ENCODE data around the gene DPM2.

Gene DPM2

GRCh38 chr9:127945338-127945737, 7.7 kb upstream of the DPM2 start:
- Histone ChIP-seq H3K4me1 (ENCODE audit: control insufficient read depth in 2 of 2, insufficient read depth in 1 of 2, low read depth in 1 of 2, low read length in 2 of 2) (peaks cover 6 to 17% of the 10 kb centered on the region in 2 donors), H3K4me2 (ENCODE audit: insufficient read depth, low read length, poor library complexity, severe bottlenecking) (no peak overlapping the region), H3K79me1 (ENCODE audit: low read depth, low read length) (peaks cover 5% of the 10 kb centered on the region), H3K27me3 (ENCODE audit: control insufficient read depth in 3 of 3, insufficient read depth in 3 of 3, low read depth in 1 of 3, low read length in 3 of 3) (no peaks in the 10 kb centered on the region), H2AFZ (ENCODE audit: low read length) (no peak overlapping the region), H3K14ac (ENCODE audit: low read length) (no peak overlapping the region), H2BK15ac (ENCODE audit: low read length) (no peak overlapping the region), H2BK5ac (ENCODE audit: low read length) (no peak overlapping the region), H4K91ac (ENCODE audit: low read depth, low read length, poor library complexity) (no peak overlapping the region), H2BK120ac (ENCODE audit: low read depth, low read length) (no peak overlapping the region), H2BK12ac (ENCODE audit: low read length) (no peak overlapping the region), H3K36me3 (replicated peaks in 1 of 2; ENCODE audit: control insufficient read depth in 2 of 2, insufficient read depth in 2 of 2, low read length in 2 of 2) (peaks cover 28 to 64% of the 10 kb centered on the region in 2 donors), H3K9me3 (replicated peaks in 1 of 2; ENCODE audit: control insufficient read depth in 2 of 2, insufficient read depth in 1 of 2, low read depth in 1 of 2, low read length in 2 of 2) (no peaks in the 10 kb centered on the region), H3K23ac (ENCODE audit: low read depth, low read length, poor library complexity) (no peak overlapping the region), H3K27ac (replicated peaks; ENCODE audit: low read length) (no peak overlapping the region), H3K4me3 (ENCODE audit: low read length in 2 of 2) (no peak overlapping the region), H3K9ac (ENCODE audit: low read depth, low read length, poor library complexity) (no peak overlapping the region), H2AK5ac (ENCODE audit: low read depth, low read length) (no peak overlapping the region), H3K18ac (ENCODE audit: low read length) (no peak overlapping the region), H3K4ac (ENCODE audit: low read length) (no peak overlapping the region), H4K8ac (ENCODE audit: low read depth, low read length) (no peak overlapping the region)
- WGBS, 2 donors (ENCODE audit: extremely low coverage in 2 of 2, insufficient read length in 2 of 2, insufficient replicate concordance in 1 of 2) = no CpG with 5 or more reads among the region's 24 CpGs
- DNase-seq (ENCODE audit: low spot score) = no peak

GRCh38 chr9:127944586-127945218, 7.0 kb upstream of the DPM2 start:
- Histone ChIP-seq H3K27me3 (ENCODE audit: control insufficient read depth in 3 of 3, insufficient read depth in 3 of 3, low read depth in 1 of 3, low read length in 3 of 3) (no peaks in the 10 kb centered on the region), H2BK12ac (ENCODE audit: low read length) (no peak overlapping the region), H3K4ac (ENCODE audit: low read length) (no peak overlapping the region), H3K4me3 (ENCODE audit: low read length in 2 of 2) (no peak overlapping the region), H3K14ac (ENCODE audit: low read length) (no peak overlapping the region), H3K36me3 (replicated peaks in 1 of 2; ENCODE audit: control insufficient read depth in 2 of 2, insufficient read depth in 2 of 2, low read length in 2 of 2) (peaks cover 31 to 64% of the 10 kb centered on the region in 2 donors), H3K4me1 (ENCODE audit: control insufficient read depth in 2 of 2, insufficient read depth in 1 of 2, low read depth in 1 of 2, low read length in 2 of 2) (peaks cover 3 to 11% of the 10 kb centered on the region in 2 donors), H2AK5ac (ENCODE audit: low read depth, low read length) (no peak overlapping the region), H3K4me2 (ENCODE audit: insufficient read depth, low read length, poor library complexity, severe bottlenecking) (no peak overlapping the region), H3K27ac (replicated peaks; ENCODE audit: low read length) (no peak overlapping the region), H3K9me3 (replicated peaks in 1 of 2; ENCODE audit: control insufficient read depth in 2 of 2, insufficient read depth in 1 of 2, low read depth in 1 of 2, low read length in 2 of 2) (no peaks in the 10 kb centered on the region), H3K9ac (ENCODE audit: low read depth, low read length, poor library complexity) (no peak overlapping the region), H4K8ac (ENCODE audit: low read depth, low read length) (no peak overlapping the region), H4K91ac (ENCODE audit: low read depth, low read length, poor library complexity) (no peak overlapping the region), H2BK120ac (ENCODE audit: low read depth, low read length) (no peak overlapping the region), H3K79me1 (ENCODE audit: low read depth, low read length) (peaks cover 3% of the 10 kb centered on the region), H3K18ac (ENCODE audit: low read length) (no peak overlapping the region), H2AFZ (ENCODE audit: low read length) (no peak overlapping the region), H2BK5ac (ENCODE audit: low read length) (no peak overlapping the region), H2BK15ac (ENCODE audit: low read length) (no peak overlapping the region), H3K23ac (ENCODE audit: low read depth, low read length, poor library complexity) (no peak overlapping the region)
- no CpG with 5 or more reads among the region's 38 CpGs for WGBS, 2 donors (ENCODE audit: extremely low coverage in 2 of 2, insufficient read length in 2 of 2, insufficient replicate concordance in 1 of 2)
- DNase-seq (ENCODE audit: low spot score) = no peak

GRCh38 chr9:127943731-127944144, 6.1 kb upstream of the DPM2 start:
- Histone ChIP-seq H2BK120ac (ENCODE audit: low read depth, low read length) (no peak overlapping the region), H3K4me2 (ENCODE audit: insufficient read depth, low read length, poor library complexity, severe bottlenecking) (no peak overlapping the region), H3K36me3 (replicated peaks in 1 of 2; ENCODE audit: control insufficient read depth in 2 of 2, insufficient read depth in 2 of 2, low read length in 2 of 2) (peaks cover 31 to 65% of the 10 kb centered on the region in 2 donors), H2AK5ac (ENCODE audit: low read depth, low read length) (no peak overlapping the region), H3K14ac (ENCODE audit: low read length) (no peak overlapping the region), H3K23ac (ENCODE audit: low read depth, low read length, poor library complexity) (peak overlapping the region; percentile 50), H3K27me3 (ENCODE audit: control insufficient read depth in 3 of 3, insufficient read depth in 3 of 3, low read depth in 1 of 3, low read length in 3 of 3) (no peaks in the 10 kb centered on the region), H3K27ac (replicated peaks; ENCODE audit: low read length) (no peak overlapping the region), H4K91ac (ENCODE audit: low read depth, low read length, poor library complexity) (no peak overlapping the region), H3K9ac (ENCODE audit: low read depth, low read length, poor library complexity) (no peak overlapping the region), H3K4me1 (ENCODE audit: control insufficient read depth in 2 of 2, insufficient read depth in 1 of 2, low read depth in 1 of 2, low read length in 2 of 2) (peaks cover 2 to 9% of the 10 kb centered on the region in 2 donors), H3K79me1 (ENCODE audit: low read depth, low read length) (peaks cover 2% of the 10 kb centered on the region), H3K4ac (ENCODE audit: low read length) (no peak overlapping the region), H2BK15ac (ENCODE audit: low read length) (no peak overlapping the region), H3K9me3 (replicated peaks in 1 of 2; ENCODE audit: control insufficient read depth in 2 of 2, insufficient read depth in 1 of 2, low read depth in 1 of 2, low read length in 2 of 2) (no peaks in the 10 kb centered on the region), H2BK5ac (ENCODE audit: low read length) (no peak overlapping the region), H2BK12ac (ENCODE audit: low read length) (no peak overlapping the region), H4K8ac (ENCODE audit: low read depth, low read length) (peak overlapping the region; percentile 83), H3K4me3 (ENCODE audit: low read length in 2 of 2) (no peak overlapping the region), H2AFZ (ENCODE audit: low read length) (no peak overlapping the region), H3K18ac (ENCODE audit: low read length) (no peak overlapping the region)
- DNase-seq (ENCODE audit: low spot score) = peak; percentile 71
- no CpG with 5 or more reads among the region's 13 CpGs for WGBS, 2 donors (ENCODE audit: extremely low coverage in 2 of 2, insufficient read length in 2 of 2, insufficient replicate concordance in 1 of 2)

GRCh38 chr9:127943011-127943662, 5.5 kb upstream of the DPM2 start:
- H3K79me1 ChIP-seq (ENCODE audit: low read depth, low read length) = peaks cover 2% of the 10 kb centered on the region
- peak overlapping the region; percentile 22 for H3K23ac ChIP-seq (ENCODE audit: low read depth, low read length, poor library complexity)
- H3K9ac ChIP-seq (ENCODE audit: low read depth, low read length, poor library complexity) = no peak overlapping the region
- H3K27ac ChIP-seq (replicated peaks; ENCODE audit: low read length) = no peak overlapping the region
- H2AK5ac ChIP-seq (ENCODE audit: low read depth, low read length) = peak overlapping the region; percentile 56
- no peak overlapping the region for H2AFZ ChIP-seq (ENCODE audit: low read length)
- no peak overlapping the region for H2BK12ac ChIP-seq (ENCODE audit: low read length)
- H3K4me1 ChIP-seq (ENCODE audit: control insufficient read depth in 2 of 2, insufficient read depth in 1 of 2, low read depth in 1 of 2, low read length in 2 of 2) = peaks cover 3 to 9% of the 10 kb centered on the region in 2 donors
- H4K8ac ChIP-seq (ENCODE audit: low read depth, low read length) = no peak overlapping the region
- no peak overlapping the region for H2BK15ac ChIP-seq (ENCODE audit: low read length)
- no peak overlapping the region for H3K14ac ChIP-seq (ENCODE audit: low read length)
- WGBS, 2 donors (ENCODE audit: extremely low coverage in 2 of 2, insufficient read length in 2 of 2, insufficient replicate concordance in 1 of 2) = no CpG with 5 or more reads among the region's 14 CpGs
- H2BK120ac ChIP-seq (ENCODE audit: low read depth, low read length) = no peak overlapping the region
- no peaks in the 10 kb centered on the region for H3K27me3 ChIP-seq (ENCODE audit: control insufficient read depth in 3 of 3, insufficient read depth in 3 of 3, low read depth in 1 of 3, low read length in 3 of 3)
- no peak overlapping the region for H3K4ac ChIP-seq (ENCODE audit: low read length)
- no peak overlapping the region for H2BK5ac ChIP-seq (ENCODE audit: low read length)
- H3K9me3 ChIP-seq (replicated peaks in 1 of 2; ENCODE audit: control insufficient read depth in 2 of 2, insufficient read depth in 1 of 2, low read depth in 1 of 2, low read length in 2 of 2) = no peaks in the 10 kb centered on the region
- DNase-seq (ENCODE audit: low spot score) = no peak
- H3K18ac ChIP-seq (ENCODE audit: low read length) = no peak overlapping the region
- H3K4me2 ChIP-seq (ENCODE audit: insufficient read depth, low read length, poor library complexity, severe bottlenecking) = no peak overlapping the region
- H3K4me3 ChIP-seq (ENCODE audit: low read length in 2 of 2) = no peak overlapping the region
- H4K91ac ChIP-seq (ENCODE audit: low read depth, low read length, poor library complexity) = no peak overlapping the region
- peaks cover 30 to 60% of the 10 kb centered on the region in 2 donors for H3K36me3 ChIP-seq (replicated peaks in 1 of 2; ENCODE audit: control insufficient read depth in 2 of 2, insufficient read depth in 2 of 2, low read length in 2 of 2)
